Uterus (tissue), 2 donors: ENCODE data around the gene KCNAB1.

Experiments used
- CTCF ChIP-seq, 4 experiments: fragments of 200-600 bp in 2 of 4; fragments of 450-650 bp in 2 of 4; sonication (generic) in 2 of 4; IDR thresholded peaks; one replicate each; pipeline ENCODE4 v1.5.1; 2016 to 2019; ENCODE audit warnings: antibody characterized with exemption in 4 of 4, mild to moderate bottlenecking in 2 of 4, moderate library complexity in 1 of 4
- POLR2A ChIP-seq, 2 donors: fragments of 450-650 bp; IDR thresholded peaks; one replicate each; pipeline ENCODE4 v1.6.1; 2016; ENCODE audit warnings: antibody characterized with exemption in 2 of 2, mild to moderate bottlenecking in 1 of 2, moderate library complexity in 1 of 2

- TF ChIP-seq CTCF (IDR thresholded peaks at IDR 0.05) (no peak), POLR2A (IDR thresholded peaks at IDR 0.05) (no peak)
These were observed 370.8 kb downstream of the KCNAB1 start for GRCh38 chr3:156491192-156491591.
